Activated CD4-positive, alpha-beta T cell treated with anti-CD3 and anti-CD28 coated beads for 36 hours (primary cell): Measurements from ENCODE around the gene FHOD3. TPM values are rescaled to one million over a fixed set of nuclear protein-coding genes. Genes with fewer than 3 reads are reported as not detected.
"Not testable (repeated sequence)": the region's sequence is repeated elsewhere in the genome, so short reads cannot be mapped to it uniquely, and the experiment has no call there.

Experiments
- ATAC-seq: fragments of 200-7000 bp; cut with Tn5 transposase; one replicate; pipeline ENCODE4 v1.10.0; 2021; ENCODE audit warnings: mild to moderate bottlenecking, moderate library complexity
- CTCF ChIA-PET: fragments of 350-600 bp; sonication (Branson Sonifier 250); formaldehyde crosslinking; loops from one replicate; lab custom pipeline; 2021; ENCODE audit warnings: antibody characterized with exemption; lab: Charles Lee
- POLR2A ChIA-PET: fragments of 350-600 bp; sonication (Branson Sonifier 250); formaldehyde crosslinking; loops from one replicate; lab custom pipeline; 2021; ENCODE audit warnings: antibody characterized with exemption, inconsistent platforms; lab: Charles Lee
- DNase-seq: peaks from one replicate; pipeline ENCODE4 v3.0.0-alpha.2; 2020
- H3K27ac Mint-ChIP-seq: one replicate; pipeline ENCODE4 v1.8.0; 2021; ENCODE audit warnings: mixed read lengths
- H3K27me3 Mint-ChIP-seq: one replicate; pipeline ENCODE4 v1.8.0; 2021; ENCODE audit warnings: mixed read lengths
- H3K36me3 Mint-ChIP-seq: one replicate; pipeline ENCODE4 v1.8.0; 2021; ENCODE audit warnings: low read depth, mixed read lengths
- H3K4me1 Mint-ChIP-seq: one replicate; pipeline ENCODE4 v1.8.0; 2021; ENCODE audit warnings: mixed read lengths
- H3K4me3 Mint-ChIP-seq: one replicate; pipeline ENCODE4 v1.8.0; 2021; ENCODE audit warnings: mild to moderate bottlenecking, moderate library complexity, mixed read lengths
- H3K9me3 Mint-ChIP-seq: one replicate; pipeline ENCODE4 v1.8.0; 2021; ENCODE audit warnings: low read depth, mixed read lengths
- intact Hi-C, 2 experiments: fragments of 100-400 bp; cut with DNase I in 1 of 2; cut with micrococcal nuclease in 1 of 2; formaldehyde crosslinking; loops; one replicate each; pipeline versions ENCODE4 v1.14.2 to v1.15.1; 2022 to 2024; cut with DNase I, micrococcal nuclease
- total RNA-seq, 2 experiments: library from RNA; stranded (reverse); gene quantifications; one replicate each; pipeline ENCODE4 v1.2.3, GENCODE V29; 2021

Gene FHOD3
- total RNA-seq, 2 experiments from 2014 or later: not detected

DNA sequence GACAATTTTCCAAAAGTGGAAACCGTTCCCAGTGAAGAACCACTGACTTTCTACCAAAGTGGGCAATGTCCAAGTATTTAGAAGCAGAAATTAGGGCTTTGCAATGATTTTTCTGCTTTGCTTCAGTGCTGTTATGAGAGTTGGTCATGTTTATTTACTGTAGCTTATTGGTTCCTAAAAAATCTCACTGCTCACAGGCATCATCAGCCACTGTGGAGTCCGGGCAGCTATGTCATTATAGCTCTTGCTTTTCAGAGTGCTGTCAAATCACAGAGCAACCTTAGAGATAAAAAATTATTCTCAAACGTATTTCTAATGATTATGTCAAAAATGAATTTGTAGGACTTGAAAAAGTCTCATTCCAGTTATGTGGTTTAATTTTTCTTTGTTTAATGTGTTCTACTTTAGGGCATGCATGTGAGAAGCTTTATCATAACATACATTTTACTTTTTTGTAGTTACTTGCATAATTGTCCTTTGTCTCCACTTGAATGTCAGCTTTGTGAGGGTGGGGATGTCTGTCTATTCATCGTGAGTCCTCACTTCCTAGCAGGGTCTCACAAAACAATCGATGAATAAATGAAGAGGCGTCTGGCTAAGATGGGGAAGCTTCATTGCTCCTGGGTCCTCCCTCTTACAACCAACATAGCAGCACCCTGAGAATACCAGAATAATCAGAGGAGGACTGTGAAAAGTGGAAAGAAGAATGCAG is 413.7 kb downstream of the FHOD3 start:
- intact Hi-C loops: loop anchor here in 1 of 2 experiments (10.0 kb wide), 1 partner anchor 76 kb away; no protein-coding TSS in a partner anchor
- no peak overlapping the region for H3K4me3 Mint-ChIP-seq
- H3K27me3 Mint-ChIP-seq: peaks cover 6% of the 10 kb centered on the region
- CTCF ChIA-PET: interaction anchor here (0.6 to 0.7 kb wide), 2 partner anchors 23 to 24 kb away, joined by 3 read pairs; no protein-coding TSS in a partner anchor
- H3K27ac Mint-ChIP-seq: no peak overlapping the region
- POLR2A ChIA-PET: no interaction called here
- H3K9me3 Mint-ChIP-seq: no peaks in the 10 kb centered on the region
- no peaks in the 10 kb centered on the region for H3K36me3 Mint-ChIP-seq
- ATAC-seq: no peak
- DNase-seq: no peak
- no peaks in the 10 kb centered on the region for H3K4me1 Mint-ChIP-seq

DNA sequence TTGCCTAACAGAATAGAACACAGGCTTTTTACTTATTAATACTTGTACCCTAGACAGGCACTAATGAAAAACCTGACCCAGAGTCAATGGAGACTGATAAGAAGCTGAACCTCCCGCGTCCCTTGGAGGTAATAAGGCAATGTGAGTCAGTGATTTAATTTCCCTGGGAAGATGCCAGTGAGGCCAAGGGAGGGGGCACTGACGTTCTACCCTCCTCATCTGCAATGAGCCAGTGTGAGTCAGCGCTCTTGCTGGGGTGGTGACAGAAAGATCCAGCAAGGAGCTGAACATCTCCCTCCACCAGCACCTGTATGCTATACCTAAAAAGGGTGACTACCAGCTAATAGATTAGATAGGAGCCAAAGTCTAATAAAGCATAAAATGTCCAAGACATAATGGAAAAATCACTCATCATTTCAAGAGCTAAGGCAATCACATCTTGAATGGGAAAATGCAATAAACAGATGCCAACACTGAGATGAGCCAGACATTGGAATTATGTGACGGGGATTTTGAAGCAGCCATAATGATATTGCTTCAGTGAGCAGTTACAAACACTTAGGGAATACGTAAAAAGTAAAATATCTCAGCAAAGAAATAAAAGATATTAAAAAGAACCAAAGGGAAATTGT is 414.4 kb downstream of the FHOD3 start:
- H3K4me3 Mint-ChIP-seq: no peak overlapping the region
- H3K27ac Mint-ChIP-seq: no peak overlapping the region
- H3K4me1 Mint-ChIP-seq: no peaks in the 10 kb centered on the region
- ChIA-PET POLR2A (no interaction called here), CTCF (interaction anchor here (0.7 kb wide), 1 partner anchor 25 kb away, joined by 3 read pairs; no protein-coding TSS in a partner anchor)
- intact Hi-C loops: loop anchor here in 1 of 2 experiments (10.0 kb wide), 1 partner anchor 77 kb away; no protein-coding TSS in a partner anchor
- H3K27me3 Mint-ChIP-seq: peaks cover 6% of the 10 kb centered on the region
- no peaks in the 10 kb centered on the region for H3K36me3 Mint-ChIP-seq
- no peaks in the 10 kb centered on the region for H3K9me3 Mint-ChIP-seq
- ATAC-seq: no peak
- no peak for DNase-seq

DNA sequence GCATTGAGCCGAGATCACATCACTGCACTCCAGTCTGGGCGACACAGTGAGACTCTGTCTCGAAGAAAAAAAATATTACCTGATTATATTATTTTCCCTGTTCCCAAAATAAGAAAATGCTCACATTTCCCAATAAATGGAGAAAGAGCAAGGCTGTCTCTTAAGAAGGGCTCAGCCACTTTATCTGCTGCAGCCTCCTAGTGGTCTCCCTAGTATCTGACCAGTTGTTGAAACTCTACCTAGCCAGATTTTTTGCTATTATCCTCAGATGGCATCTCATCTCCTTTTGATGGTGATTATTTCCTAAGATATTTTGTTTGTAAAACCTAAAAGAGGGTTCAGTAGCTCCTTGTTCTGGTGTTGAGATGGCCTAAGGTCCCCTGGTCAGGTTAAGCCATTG is 417.0 kb downstream of the FHOD3 start:
- Mint-ChIP-seq H3K4me1 (no peaks in the 10 kb centered on the region), H3K36me3 (no peaks in the 10 kb centered on the region), H3K9me3 (no peaks in the 10 kb centered on the region), H3K27ac (no peak overlapping the region), H3K27me3 (peaks cover 7% of the 10 kb centered on the region), H3K4me3 (no peak overlapping the region)
- ChIA-PET POLR2A (no interaction called here), CTCF (no interaction called here)
- intact Hi-C loops: loop anchor here in 1 of 2 experiments (10.0 kb wide), 1 partner anchor 80 kb away; no protein-coding TSS in a partner anchor
- no peak for DNase-seq
- ATAC-seq: no peak

DNA sequence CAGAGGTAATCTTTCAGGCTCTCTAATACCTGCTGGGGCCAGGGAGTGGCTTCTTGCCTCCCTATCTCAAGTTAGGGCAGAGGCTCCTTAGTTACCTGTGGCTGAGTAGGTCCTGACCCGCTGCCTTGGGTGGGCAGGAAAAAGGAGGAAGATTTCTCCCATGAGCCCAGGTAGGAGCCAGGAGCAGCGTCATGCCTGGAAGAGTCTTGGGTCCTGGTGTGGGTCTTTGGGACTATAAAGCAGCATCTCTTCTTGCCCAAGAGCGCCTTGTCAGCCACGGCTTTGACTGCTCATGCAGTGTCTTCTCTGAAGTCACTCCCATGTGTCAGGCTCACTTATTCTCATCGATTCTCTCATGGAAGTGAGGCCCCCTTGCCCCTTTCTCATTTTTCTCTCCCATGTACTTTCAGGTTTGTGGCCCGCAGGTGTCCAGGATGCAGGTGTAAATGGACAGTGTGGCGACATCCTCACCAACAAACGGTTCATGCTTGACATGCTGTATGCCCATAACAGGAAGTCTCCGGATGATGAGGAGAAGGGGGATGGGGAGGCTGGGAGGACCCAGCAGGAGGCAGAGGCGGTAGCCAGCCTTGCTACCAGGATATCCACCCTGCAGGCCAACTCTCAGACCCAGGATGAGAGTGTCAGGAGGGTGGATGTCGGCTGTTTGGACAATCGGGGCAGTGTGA is 420.1 kb downstream of the FHOD3 start:
- Mint-ChIP-seq H3K27me3 (peaks cover 4% of the 10 kb centered on the region), H3K9me3 (no peaks in the 10 kb centered on the region), H3K4me3 (no peak overlapping the region), H3K27ac (no peak overlapping the region), H3K36me3 (no peaks in the 10 kb centered on the region), H3K4me1 (no peaks in the 10 kb centered on the region)
- ATAC-seq (no peak), DNase-seq (no peak)
- intact Hi-C loops: loop anchor here in 1 of 2 experiments (10.0 kb wide), 1 partner anchor 83 kb away; no protein-coding TSS in a partner anchor
- ChIA-PET POLR2A (no interaction called here), CTCF (no interaction called here)

DNA sequence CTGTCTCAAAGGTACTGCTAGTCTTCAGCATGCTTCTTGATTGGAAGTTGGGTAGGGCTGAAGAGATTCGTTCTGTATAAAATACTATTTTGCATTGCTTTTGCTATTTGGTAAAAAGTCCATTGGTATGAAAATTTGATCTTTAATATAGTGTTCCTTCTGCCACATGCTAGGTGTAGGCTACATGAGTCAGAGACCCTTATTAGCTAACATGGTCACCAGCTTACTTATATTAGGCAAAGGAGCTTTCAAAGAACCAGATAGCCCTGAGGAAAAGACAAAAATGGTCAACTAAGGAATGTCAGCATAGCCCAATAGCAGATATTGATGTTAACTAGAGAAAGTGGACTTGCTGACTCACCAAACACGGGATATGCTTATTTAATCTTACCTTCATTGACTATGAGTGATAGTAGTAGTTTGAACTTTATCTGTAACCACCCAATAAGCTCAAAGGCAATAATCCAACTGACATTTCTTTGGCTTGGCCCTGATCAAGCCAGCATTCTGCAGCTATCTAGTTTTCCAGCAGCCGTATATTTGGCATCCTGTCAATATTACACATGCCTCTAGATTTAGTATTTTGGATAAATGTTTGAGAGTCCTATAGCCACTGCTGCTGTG is 421.3 kb downstream of the FHOD3 start:
- ATAC-seq: no peak
- Mint-ChIP-seq H3K9me3 (no peaks in the 10 kb centered on the region), H3K4me1 (no peaks in the 10 kb centered on the region), H3K27me3 (peaks cover 3% of the 10 kb centered on the region), H3K4me3 (no peak overlapping the region), H3K27ac (no peak overlapping the region), H3K36me3 (no peaks in the 10 kb centered on the region)
- CTCF ChIA-PET: interaction anchor here (0.8 to 1.5 kb wide), 3 partner anchors 9 to 37 kb away, joined by 3 to 7 read pairs (median 6); no protein-coding TSS in a partner anchor
- DNase-seq: no peak
- POLR2A ChIA-PET: no interaction called here
- intact Hi-C loops: loop anchor here in 1 of 2 experiments (10.0 kb wide), 1 partner anchor 84 kb away; no protein-coding TSS in a partner anchor

DNA sequence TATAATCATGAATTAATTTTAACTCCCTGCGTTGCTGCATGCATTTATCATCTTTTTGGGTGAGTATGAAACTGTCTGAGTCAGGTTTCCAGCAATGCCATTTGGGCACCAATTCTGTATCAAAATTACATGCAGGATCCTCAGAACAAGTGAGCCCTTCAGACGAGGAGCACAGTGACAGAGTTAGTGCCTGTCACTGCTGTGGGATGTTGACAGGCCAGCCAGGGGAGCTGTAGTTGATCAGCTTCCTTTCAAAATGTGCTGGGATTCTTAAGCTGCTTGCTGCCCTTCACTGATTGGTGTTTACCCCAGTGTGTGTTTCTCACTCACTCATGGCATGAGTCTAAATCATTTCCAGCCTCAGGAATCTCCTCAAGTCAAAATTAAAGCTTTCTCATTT is 422.1 kb downstream of the FHOD3 start:
- Mint-ChIP-seq H3K27me3 (peaks cover 3% of the 10 kb centered on the region), H3K27ac (no peak overlapping the region), H3K4me1 (no peaks in the 10 kb centered on the region), H3K36me3 (no peaks in the 10 kb centered on the region), H3K4me3 (no peak overlapping the region), H3K9me3 (no peaks in the 10 kb centered on the region)
- ATAC-seq (no peak), DNase-seq (no peak)
- ChIA-PET POLR2A (no interaction called here), CTCF (interaction anchor here (0.8 to 1.5 kb wide), 3 partner anchors 8 to 36 kb away, joined by 3 to 7 read pairs (median 6); no protein-coding TSS in a partner anchor)
- intact Hi-C loops: loop anchor here in 1 of 2 experiments (10.0 kb wide), 1 partner anchor 85 kb away; no protein-coding TSS in a partner anchor

DNA sequence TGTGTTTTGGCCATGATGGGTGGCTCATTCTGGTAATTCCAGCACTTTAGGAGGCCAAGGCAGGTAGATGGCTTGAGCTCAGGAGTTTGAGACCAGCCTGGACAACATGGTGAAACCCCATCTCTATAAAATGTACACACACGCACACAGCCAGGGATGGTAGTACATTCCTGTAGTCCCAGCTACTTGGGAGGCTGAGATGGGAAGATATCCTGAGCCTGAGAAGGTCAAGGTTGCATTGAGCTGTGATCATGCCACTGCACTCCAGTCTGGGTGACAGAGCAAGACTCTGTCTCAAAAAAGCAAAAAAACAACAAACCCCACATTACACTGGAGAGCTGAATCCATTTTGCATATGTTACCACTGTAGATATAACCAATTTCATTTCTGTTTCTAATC is 423.8 kb downstream of the FHOD3 start:
- H3K4me3 Mint-ChIP-seq, H3K36me3 Mint-ChIP-seq, H3K27ac Mint-ChIP-seq, intact Hi-C loops, H3K9me3 Mint-ChIP-seq, DNase-seq, H3K4me1 Mint-ChIP-seq, POLR2A ChIA-PET, ATAC-seq, CTCF ChIA-PET, H3K27me3 Mint-ChIP-seq: not testable (repeated sequence)

DNA sequence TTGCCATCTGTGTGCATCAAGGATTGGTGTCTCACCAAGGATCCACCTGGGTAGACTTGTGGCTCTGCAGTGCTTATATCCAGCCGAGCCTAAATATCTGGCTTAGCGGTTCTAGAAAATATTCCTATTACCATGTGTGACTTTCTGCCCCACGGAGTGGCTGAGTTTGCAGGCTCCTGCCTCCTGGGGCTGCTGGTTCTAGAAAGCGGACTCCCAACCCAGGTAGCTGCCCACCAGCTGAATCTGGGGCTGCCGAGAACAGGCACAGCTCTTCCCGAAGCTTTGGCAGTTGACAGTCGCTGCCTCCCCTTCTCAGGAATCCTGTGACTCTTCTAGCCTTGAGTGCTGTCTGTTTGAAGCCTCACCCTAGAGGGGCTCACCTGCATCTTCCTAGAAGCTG is 426.7 kb downstream of the FHOD3 start:
- peaks cover 4% of the 10 kb centered on the region for H3K27me3 Mint-ChIP-seq
- ChIA-PET POLR2A (interaction anchor here (0.6 kb wide), 1 partner anchor 200 kb away, joined by 3 read pairs; no protein-coding TSS in a partner anchor), CTCF (no interaction called here)
- ATAC-seq: no peak
- no peak overlapping the region for H3K4me3 Mint-ChIP-seq
- DNase-seq: no peak
- no peaks in the 10 kb centered on the region for H3K36me3 Mint-ChIP-seq
- H3K9me3 Mint-ChIP-seq: no peaks in the 10 kb centered on the region
- H3K27ac Mint-ChIP-seq: no peak overlapping the region
- H3K4me1 Mint-ChIP-seq: no peaks in the 10 kb centered on the region
- intact Hi-C loops: no loop called here

DNA sequence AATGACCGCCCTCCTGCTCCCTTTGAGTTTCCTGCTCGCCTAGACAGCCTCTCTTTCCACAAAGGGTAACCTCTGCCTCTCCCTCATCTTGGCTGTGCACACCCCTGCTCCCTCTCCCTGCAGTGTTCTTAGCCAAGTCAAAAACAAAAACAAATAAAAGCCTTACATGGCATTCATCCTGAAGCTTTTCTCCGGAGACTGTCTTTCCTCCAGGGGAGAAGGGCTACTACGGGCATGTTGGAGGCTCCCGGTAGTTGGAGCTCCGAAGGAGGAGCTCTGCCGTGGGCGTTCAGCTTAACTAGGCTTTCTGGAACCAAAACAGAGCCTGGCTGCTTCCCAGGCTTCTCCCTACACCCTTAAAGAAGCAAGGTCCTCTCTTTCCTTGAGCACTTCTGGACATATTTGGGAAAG is 427.1 kb downstream of the FHOD3 start:
- Mint-ChIP-seq H3K4me3 (no peak overlapping the region), H3K27ac (no peak overlapping the region), H3K36me3 (no peaks in the 10 kb centered on the region), H3K9me3 (no peaks in the 10 kb centered on the region), H3K4me1 (no peaks in the 10 kb centered on the region), H3K27me3 (peaks cover 4% of the 10 kb centered on the region)
- ChIA-PET POLR2A (interaction anchor here (0.6 kb wide), 1 partner anchor 546 kb away, joined by 3 read pairs; no protein-coding TSS in a partner anchor), CTCF (no interaction called here)
- intact Hi-C loops: no loop called here
- DNase-seq (no peak), ATAC-seq (no peak)

DNA sequence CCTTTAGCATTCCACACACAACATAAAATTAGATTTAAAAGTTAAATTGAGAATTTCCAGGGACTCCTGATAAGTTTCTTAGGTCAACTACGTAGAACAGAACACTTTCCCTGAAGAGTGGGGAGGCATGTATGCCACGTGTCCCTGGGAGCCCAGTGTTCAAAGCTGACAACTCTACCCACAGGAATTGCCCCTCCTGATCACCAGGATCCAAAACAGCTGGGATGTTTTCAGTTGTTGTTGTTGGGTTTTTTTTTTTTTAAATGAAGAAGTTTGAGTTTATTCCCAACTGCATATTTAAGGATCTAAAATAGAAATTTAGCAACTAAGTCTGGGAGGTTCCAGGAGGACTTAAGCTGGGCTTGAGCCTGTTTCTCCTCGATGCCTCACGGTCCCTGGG is 430.8 kb downstream of the FHOD3 start:
- Mint-ChIP-seq H3K4me3 (no peak overlapping the region), H3K36me3 (no peaks in the 10 kb centered on the region), H3K4me1 (no peaks in the 10 kb centered on the region), H3K27ac (no peak overlapping the region), H3K9me3 (peaks cover 3% of the 10 kb centered on the region), H3K27me3 (peaks cover 6% of the 10 kb centered on the region)
- POLR2A ChIA-PET: no interaction called here
- intact Hi-C loops: no loop called here
- CTCF ChIA-PET: interaction anchor here (0.6 kb wide), 1 partner anchor 169 kb away, joined by 3 read pairs; no protein-coding TSS in a partner anchor
- DNase-seq (no peak), ATAC-seq (no peak)

DNA sequence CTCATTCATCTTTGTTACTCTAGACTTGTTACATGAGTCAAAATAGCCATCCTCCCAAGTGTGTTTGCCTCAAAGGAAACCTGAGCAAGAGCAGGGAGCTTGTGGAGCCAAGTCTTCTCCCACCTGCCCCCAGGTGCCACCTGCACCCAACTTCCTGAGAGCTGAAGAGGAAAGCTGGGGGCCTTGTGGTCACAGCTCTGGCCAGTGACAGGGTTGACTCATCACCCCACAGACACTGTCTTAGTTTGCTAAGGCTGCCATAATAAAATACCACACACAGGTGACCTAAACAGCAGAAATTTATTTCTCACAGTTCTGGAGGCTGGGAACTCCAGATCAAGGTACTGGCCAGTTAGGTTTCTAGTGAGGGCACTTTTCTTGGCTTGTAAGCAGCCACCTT is 431.7 kb downstream of the FHOD3 start:
- Mint-ChIP-seq H3K9me3 (peaks cover 3% of the 10 kb centered on the region), H3K4me1 (no peaks in the 10 kb centered on the region), H3K27me3 (peaks cover 6% of the 10 kb centered on the region), H3K4me3 (no peak overlapping the region), H3K36me3 (no peaks in the 10 kb centered on the region), H3K27ac (no peak overlapping the region)
- ChIA-PET POLR2A (no interaction called here), CTCF (interaction anchor here (1.0 kb wide), 1 partner anchor 50 kb away, joined by 3 read pairs; no protein-coding TSS in a partner anchor)
- DNase-seq (no peak), ATAC-seq (no peak)
- intact Hi-C loops: no loop called here
